Stimulated activated CD4-positive, alpha-beta T cell treated with anti-CD3 and anti-CD28 coated beads, TNF-alpha, amount 100 ng/mL, for 24 hours (primary cell): ENCODE data around the gene SLC2A6.
"Not testable (repeated sequence)": the region's sequence is repeated elsewhere in the genome, so short reads cannot be mapped to it uniquely, and the experiment has no call there.

Experiments used
- DNase-seq, 3 experiments: peaks; one replicate each; pipeline ENCODE4 v3.0.0-alpha.2; 2020; ENCODE audit warnings: low read depth in 3 of 3

Gene SLC2A6

GRCh38 chr9:133463234-133463863 is 15.6 kb downstream of the SLC2A6 start:
- no peak for DNase-seq

DNA sequence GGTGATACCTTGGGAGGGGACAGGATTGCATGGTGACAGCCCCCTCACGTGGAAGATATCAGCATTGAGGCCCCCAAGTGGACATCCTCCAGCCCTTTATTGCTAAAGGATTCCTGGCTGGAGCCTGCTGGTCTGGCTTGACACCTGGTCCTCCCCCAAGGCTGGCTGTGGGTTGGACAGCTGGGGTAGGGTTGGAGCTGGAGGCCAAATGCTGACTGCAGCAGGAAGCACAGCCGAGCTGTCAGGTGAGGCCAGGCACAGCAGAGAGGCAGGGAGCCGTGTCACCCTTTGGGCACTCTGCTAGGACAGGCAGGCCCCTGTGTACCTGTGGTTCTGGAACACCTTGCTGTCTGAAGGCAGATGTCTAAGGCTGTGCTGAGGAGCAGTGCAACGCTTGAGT is 16.9 kb downstream of the SLC2A6 start:
- DNase-seq: no peak

DNA sequence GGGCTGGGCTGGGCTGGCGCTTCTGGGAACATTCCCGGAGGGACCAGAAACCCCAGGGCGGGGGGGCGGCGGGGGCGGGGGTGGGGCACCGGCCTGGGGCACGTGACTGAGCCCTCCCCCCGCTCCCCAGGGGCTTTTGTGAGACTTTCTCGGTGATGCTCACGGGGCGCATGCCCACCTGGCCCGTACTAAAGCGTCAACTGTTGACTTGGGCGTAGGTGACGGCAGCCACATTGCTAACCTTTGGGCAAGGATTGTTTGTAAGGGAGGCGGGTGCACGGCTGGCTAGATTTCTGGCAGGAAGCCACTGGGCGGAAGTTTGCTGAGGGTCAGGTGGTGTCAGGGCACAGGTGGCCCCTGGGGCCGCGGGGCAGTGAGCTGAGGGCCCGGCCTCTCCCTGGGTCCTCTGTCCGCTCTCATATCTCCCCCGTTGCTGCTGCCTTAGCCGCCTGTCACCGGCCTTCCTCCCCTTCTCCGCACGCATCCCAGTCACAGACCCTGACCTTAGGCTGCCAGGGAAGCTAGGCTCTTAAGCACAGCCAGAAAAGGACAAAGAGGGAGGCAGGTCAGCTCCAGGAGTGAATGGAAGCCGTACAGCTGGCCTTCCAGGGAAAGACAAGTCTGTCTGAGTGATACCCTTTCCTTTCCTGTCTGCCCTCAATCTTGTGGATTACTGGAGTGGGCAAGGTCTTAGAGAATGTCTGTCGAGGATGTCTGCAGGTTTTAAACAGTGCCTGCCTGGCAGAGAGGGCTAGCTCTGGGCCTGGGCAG is 18.3 kb downstream of the SLC2A6 start:
- DNase-seq: no peak

- DNase-seq: peak; percentile 84 to 94 (median 86)
Observed at GRCh38 chr9:133459476-133460404, 19.2 kb downstream of the SLC2A6 start, which contains the start of gene CACFD1. CACFD1 (plus strand) TSS chr9:133459978; CDS start chr9:133460067, 89 bp downstream.

- DNase-seq: no peak
Observed at GRCh38 chr9:133458643-133459312, 20.1 kb downstream of the SLC2A6 start.

DNA sequence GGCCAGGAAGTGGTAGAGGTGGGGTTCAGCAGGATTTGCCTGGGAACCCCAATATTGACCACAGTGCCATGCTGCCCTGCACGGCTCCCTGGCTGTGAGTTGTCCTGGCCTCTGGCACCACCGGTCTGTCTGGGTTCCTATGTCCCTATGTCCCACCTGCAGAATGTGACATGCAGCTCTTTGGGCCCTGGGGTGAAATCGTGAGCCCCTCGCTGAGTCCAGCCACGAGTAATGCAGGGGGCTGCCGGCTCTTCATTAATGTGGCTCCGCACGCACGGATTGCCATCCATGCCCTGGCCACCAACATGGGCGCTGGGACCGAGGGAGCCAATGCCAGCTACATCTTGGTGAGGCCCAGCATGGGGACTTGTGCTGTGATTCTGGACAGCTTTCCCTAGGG is 21.2 kb downstream of the SLC2A6 start:
- no peak for DNase-seq

DNA sequence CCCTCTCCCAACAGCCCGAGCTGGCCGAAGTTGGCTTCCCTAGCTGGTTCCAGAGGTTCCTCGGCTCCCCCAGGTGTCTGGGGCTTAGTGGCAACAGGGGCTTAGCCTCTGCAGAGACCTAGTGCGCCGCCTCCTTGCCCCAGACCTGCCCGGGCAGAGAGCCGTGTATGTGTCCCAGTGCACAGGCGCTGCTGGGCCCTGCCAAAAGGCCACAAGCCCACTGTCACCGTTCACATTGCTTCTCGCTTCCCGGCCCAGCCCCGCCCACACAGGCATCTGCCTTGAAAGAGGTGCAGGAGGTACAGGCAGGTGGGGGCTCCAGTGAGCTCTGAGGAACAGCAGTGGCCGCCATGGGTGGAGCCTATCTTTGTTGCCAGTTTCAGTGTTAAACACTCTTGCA is 21.7 kb downstream of the SLC2A6 start:
- DNase-seq: no peak

DNA sequence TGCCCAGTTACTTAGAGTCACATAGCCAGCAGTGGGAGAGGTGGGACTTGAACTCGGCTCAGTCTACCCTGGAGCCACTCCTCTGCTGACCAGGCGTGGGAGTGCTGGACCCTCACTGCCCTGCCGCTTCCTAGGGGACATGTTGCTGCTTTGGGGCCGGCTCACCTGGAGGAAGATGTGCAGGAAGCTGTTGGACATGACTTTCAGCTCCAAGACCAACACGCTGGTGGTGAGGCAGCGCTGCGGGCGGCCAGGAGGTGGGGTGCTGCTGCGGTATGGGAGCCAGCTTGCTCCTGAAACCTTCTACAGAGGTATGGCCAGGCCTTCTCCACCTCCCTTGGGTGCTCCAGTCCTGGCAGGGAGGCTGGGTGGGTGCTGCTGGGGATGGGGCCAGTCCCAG is 22.5 kb downstream of the SLC2A6 start:
- DNase-seq: no peak

GRCh38 chr9:133455936-133456335 is 23.0 kb downstream of the SLC2A6 start:
- no peak for DNase-seq

GRCh38 chr9:133454943-133455673 is 23.8 kb downstream of the SLC2A6 start:
- no peak for DNase-seq

- no peak for DNase-seq
Observed at GRCh38 chr9:133454325-133454724, 24.6 kb downstream of the SLC2A6 start.

- no peak for DNase-seq
Observed at GRCh38 chr9:133453651-133454050, 25.2 kb downstream of the SLC2A6 start.

GRCh38 chr9:133452562-133452961 is 26.3 kb downstream of the SLC2A6 start:
- no peak for DNase-seq

GRCh38 chr9:133451865-133452264 is 27.0 kb downstream of the SLC2A6 start:
- DNase-seq: not testable (repeated sequence)

DNA sequence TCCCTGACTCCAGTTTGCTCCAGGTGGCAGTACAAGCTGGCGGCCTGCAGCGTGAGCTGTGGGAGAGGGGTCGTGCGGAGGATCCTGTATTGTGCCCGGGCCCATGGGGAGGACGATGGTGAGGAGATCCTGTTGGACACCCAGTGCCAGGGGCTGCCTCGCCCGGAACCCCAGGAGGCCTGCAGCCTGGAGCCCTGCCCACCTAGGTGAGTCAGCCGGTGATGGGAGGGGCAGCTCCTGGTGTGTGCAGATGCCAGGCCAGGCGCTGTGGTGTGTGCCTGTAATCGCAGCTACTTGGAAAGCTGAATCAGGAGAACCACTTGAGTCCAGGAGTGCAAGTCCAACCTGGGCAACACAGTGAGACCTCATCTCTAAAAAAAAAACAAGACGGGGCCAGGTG is 29.1 kb downstream of the SLC2A6 start:
- no peak for DNase-seq

DNA sequence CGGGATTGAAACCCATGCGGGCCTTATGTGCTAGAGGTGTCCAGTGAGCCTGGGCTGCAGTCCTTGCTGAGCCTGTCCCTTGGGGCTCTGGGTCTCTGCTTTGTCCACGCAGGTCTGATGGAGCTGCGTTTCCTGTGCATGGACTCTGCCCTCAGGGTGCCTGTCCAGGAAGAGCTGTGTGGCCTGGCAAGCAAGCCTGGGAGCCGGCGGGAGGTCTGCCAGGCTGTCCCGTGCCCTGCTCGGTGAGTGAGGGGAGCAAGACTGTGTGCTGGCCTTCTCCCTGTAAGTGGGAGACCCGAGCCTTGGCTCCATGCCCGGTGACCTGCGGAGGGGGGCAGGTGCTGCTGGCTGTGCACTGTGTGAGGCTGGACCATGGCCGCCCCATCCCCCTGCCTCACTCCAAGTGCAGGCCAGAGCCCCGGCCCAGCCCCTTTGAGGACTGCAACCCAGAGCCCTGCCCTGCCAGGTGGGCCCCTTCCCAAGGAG is 30.4 kb downstream of the SLC2A6 start:
- no peak for DNase-seq

DNA sequence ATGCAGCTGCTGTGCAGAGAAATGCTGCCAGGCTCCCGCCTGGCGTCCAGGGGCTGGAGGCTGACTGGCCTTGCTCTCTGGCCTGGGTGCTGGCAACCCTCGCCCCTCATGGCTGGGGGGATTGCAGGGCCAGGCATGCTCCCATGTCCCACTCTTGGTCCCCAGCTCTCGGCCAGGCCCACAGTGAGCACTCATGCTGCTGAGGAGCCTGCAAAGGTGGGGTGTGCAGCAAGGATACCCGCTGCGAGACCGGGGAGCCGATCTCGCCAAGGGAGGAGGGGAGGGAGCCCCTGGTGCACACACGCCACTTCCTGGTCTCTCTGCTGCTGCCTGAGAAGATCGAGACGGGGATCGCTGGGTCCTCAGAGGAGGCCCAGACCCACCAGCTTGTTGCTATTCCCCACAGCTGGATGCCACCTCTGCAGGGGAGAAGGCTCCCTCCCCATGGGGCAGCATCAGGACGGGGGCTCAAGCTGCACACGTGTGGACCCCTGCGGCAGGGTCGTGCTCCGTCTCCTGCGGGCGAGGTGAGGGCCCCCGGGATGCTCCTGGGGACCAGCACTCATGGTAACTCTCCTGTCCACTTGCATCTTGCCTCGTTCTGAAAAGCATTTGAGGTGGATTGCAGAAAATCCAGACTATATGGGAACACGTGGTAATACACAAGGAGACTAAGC is 33.5 kb downstream of the SLC2A6 start:
- no peak for DNase-seq

DNA sequence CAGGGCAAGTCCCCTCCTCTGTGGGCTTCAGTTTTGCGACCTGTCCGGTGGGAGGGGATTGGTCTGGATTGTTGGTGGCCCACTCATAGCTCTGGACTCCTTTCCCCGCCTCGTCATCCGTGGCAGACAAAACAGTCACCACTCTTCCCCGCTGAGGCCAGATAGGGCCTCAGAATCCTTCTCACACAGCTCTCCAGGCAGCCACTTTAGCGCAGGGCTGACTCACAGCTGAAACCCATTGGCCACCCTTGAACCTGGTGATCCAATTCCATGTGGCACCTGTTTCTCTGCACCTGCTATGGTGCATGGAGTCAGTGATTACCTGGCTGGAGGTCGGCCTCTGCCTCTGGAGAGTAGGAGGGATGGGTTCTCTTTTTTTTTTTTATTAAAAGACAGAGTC is 34.9 kb downstream of the SLC2A6 start:
- DNase-seq: no peak

DNA sequence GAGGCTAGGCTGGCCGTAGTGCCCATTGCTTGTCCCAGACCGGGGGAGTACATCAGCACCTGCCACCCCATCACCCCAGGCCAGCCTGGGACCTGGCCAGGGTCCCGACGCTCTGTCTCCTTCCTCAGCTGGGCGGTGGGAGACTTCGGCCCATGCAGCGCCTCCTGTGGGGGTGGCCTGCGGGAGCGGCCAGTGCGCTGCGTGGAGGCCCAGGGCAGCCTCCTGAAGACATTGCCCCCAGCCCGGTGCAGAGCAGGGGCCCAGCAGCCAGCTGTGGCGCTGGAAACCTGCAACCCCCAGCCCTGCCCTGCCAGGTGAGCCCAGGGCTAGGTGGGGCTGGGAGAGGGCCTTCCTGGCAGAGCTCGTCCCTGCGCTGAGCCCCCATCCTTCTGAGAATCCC is 35.7 kb downstream of the SLC2A6 start:
- DNase-seq: no peak

DNA sequence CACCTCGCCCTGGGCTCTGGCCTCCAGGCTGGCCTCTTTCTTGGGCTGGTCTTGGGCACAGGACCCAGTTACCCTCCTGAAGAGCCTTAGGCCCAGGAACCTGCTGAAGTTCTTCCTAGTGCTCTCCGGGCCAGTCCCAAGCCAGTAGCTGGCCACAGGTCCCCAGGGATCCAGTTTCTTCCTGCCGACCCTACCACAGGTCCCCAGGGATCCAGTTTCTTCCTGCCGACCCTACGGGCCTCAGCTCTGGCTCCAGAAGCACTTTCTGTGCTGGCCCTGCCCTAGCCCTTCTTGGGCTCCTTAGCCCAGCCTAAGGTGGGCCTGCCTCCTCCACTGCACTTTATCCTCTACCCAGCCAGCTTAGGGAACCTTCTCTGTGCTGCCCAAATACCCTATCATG is 37.3 kb downstream of the SLC2A6 start:
- no peak for DNase-seq
